HepG2 (cell line): ENCODE measurements around the gene PAK1IP1. TPM values are rescaled to one million over a fixed set of nuclear protein-coding genes. Genes with fewer than 3 reads are reported as not detected.

Experiments used
- ATF7 ChIP-seq, 2 experiments: fragments of 450-650 bp in 1 of 2; sonication (generic) in 1 of 2; formaldehyde crosslinking in 1 of 2; IDR thresholded peaks; 2 replicates each; pipeline versions ENCODE4 v1.4.0 to v1.6.1; 2016 to 2020; ENCODE audit warnings: antibody characterized with exemption in 1 of 2, mild to moderate bottlenecking in 1 of 2, missing genetic modification reagents in 1 of 2
- CENPX ChIP-seq: sonication (generic); formaldehyde crosslinking; IDR thresholded peaks from 2 replicates; pipeline ENCODE4 v1.9.0; 2021; ENCODE audit warnings: mild to moderate bottlenecking, missing genetic modification reagents, moderate library complexity
- EEA1 ChIP-seq: sonication (generic); formaldehyde crosslinking; IDR thresholded peaks from 2 replicates; pipeline ENCODE4 v1.5.1; 2020; ENCODE audit warnings: mild to moderate bottlenecking, missing genetic modification reagents, borderline replicate concordance
- FOXA1 ChIP-seq, 2 experiments: fragments of 450-650 bp in 1 of 2; sonication (generic) in 1 of 2; formaldehyde crosslinking in 1 of 2; IDR thresholded peaks; 2 replicates each; pipeline versions ENCODE4 v1.4.0 to v1.6.1; 2016 to 2020; ENCODE audit warnings: missing genetic modification reagents in 1 of 2
- ISL2 ChIP-seq: sonication (generic); formaldehyde crosslinking; IDR thresholded peaks from 2 replicates; pipeline ENCODE4 v1.5.0; 2020; ENCODE audit warnings: missing genetic modification reagents
- KDM5A ChIP-seq: fragments of 200-600 bp; sonication (generic); IDR thresholded peaks from 2 replicates; pipeline ENCODE4 v1.7.0; 2018; ENCODE audit warnings: antibody characterized with exemption, mild to moderate bottlenecking, low read length, borderline replicate concordance
- MLLT10 ChIP-seq: sonication (generic); formaldehyde crosslinking; IDR thresholded peaks from 2 replicates; pipeline ENCODE4 v1.4.0; 2020; ENCODE audit warnings: missing genetic modification reagents
- REXO4 ChIP-seq: sonication (generic); formaldehyde crosslinking; IDR thresholded peaks from 2 replicates; pipeline ENCODE4 v1.8.0; 2022; ENCODE audit warnings: missing genetic modification reagents, mild to moderate bottlenecking, borderline replicate concordance
- RORA ChIP-seq: sonication (generic); formaldehyde crosslinking; IDR thresholded peaks from 2 replicates; pipeline ENCODE4 v1.5.0; 2020; ENCODE audit warnings: mild to moderate bottlenecking, missing genetic modification reagents, moderate library complexity
- SP5 ChIP-seq: IDR thresholded peaks from 2 replicates; pipeline ENCODE4 v1.6.1; 2016; ENCODE audit warnings: low read depth, borderline replicate concordance
- ZNF431 ChIP-seq: sonication (generic); formaldehyde crosslinking; IDR thresholded peaks from 2 replicates; pipeline ENCODE4 v1.9.0; 2022; ENCODE audit warnings: missing genetic modification reagents, low read depth, mild to moderate bottlenecking, borderline replicate concordance
- ZNF441 ChIP-seq: sonication (generic); formaldehyde crosslinking; IDR thresholded peaks from 2 replicates; pipeline ENCODE4 v1.7.0; 2021; ENCODE audit warnings: missing genetic modification reagents, borderline replicate concordance
- ZNF543 ChIP-seq: sonication (generic); formaldehyde crosslinking; IDR thresholded peaks from 2 replicates; pipeline ENCODE4 v1.4.0; 2020; ENCODE audit warnings: mild to moderate bottlenecking, missing genetic modification reagents
- ZNF558 ChIP-seq: sonication (generic); formaldehyde crosslinking; IDR thresholded peaks from 2 replicates; pipeline ENCODE4 v1.9.0; 2022; ENCODE audit warnings: mild to moderate bottlenecking, missing genetic modification reagents, borderline replicate concordance
- ZNF567 ChIP-seq: sonication (generic); formaldehyde crosslinking; IDR thresholded peaks from 2 replicates; pipeline ENCODE4 v1.8.1; 2023; ENCODE audit warnings: mild to moderate bottlenecking, missing genetic modification reagents, borderline replicate concordance
- ZNF770 ChIP-seq: sonication (generic); formaldehyde crosslinking; IDR thresholded peaks from 2 replicates; pipeline ENCODE4 v1.5.0; 2020; ENCODE audit warnings: mild to moderate bottlenecking, missing genetic modification reagents
- ZNF773 ChIP-seq: sonication (generic); formaldehyde crosslinking; IDR thresholded peaks from 2 replicates; pipeline ENCODE4 v1.4.0; 2020; ENCODE audit warnings: missing genetic modification reagents, borderline replicate concordance
- polyA plus RNA-seq, 8 experiments: library from polyadenylated mRNA; depleted of rRNA in 3 of 8; stranded (reverse) in 7 of 8; unstranded in 1 of 8; fragments of >200 nt; fragmentation: Illumina TruSeq in 4 of 8; extraction: Trizol in 4 of 8; gene quantifications; 2 replicates each; pipeline versions ENCODE4 v1.2.1 to v1.2.3, GENCODE V29; 2011 to 2016; ENCODE audit warnings: low read depth in 4 of 8, missing spikeins in 1 of 8, mixed read lengths in 1 of 8; ENCODE audit not compliant: insufficient read depth in 1 of 8
- total RNA-seq, 5 experiments: library from RNA; depleted of rRNA; stranded (reverse); fragments of >200 nt; fragmentation: Illumina TruSeq; extraction: Trizol; gene quantifications; 2 replicates each; pipeline ENCODE4 v1.2.3, GENCODE V29; 2016; ENCODE audit warnings: low read depth in 1 of 5
- TF ChIP-seq, protein P1 (sequence below): sonication (generic); formaldehyde crosslinking; IDR thresholded peaks from 2 replicates; pipeline ENCODE4 v1.4.0; 2020; ENCODE audit warnings: missing genetic modification reagents
- TF ChIP-seq, protein P2 (sequence below): sonication (generic); formaldehyde crosslinking; IDR thresholded peaks from 2 replicates; pipeline ENCODE4 v1.9.0; 2021; ENCODE audit warnings: mild to moderate bottlenecking, missing genetic modification reagents

The PAK1IP1 gene
- total and polyA plus RNA-seq, 2 of the 13 experiments (the other 11 are each of a cell fraction or from before 2014, with no cell fraction given), result 23.4 to 66.2 TPM

DNA sequence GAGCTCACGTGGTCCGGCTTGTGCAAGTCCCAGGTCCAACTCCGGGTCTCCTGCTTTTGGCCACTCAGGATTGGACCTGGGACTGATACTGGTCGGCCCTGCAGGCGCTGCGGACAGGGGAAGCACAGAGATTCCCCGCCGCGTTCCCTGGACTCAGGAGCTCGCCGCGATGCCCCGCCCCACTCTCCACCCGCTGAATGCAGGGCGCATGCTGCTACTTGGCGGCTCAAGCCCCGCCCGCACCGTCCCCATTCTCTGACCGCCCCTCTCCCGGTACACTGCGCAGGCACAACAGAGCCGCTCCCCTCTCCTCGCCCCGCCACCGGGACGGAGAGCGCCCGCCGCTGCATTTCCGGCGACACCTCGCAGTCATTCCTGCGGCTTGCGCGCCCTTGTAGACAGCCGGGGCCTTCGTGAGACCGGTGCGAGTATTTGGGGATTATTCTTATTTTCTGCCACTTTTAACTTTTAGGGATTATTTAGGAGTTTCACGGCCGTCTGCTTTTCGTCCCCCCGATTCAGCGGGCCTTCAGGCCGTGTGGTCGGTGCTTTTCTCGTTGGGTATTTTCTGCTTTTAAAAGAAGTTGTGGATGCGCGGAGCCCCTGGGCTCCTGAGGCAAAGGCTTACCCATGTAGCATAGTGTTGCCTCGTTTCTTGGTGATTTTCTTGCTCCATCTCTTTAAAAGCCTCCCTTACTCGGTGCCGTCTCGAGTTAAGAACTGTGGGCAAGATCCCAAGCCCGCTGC lies 28.2 kb downstream of the PAK1IP1 start, which contains the start of gene TMEM14C (continued):
- TF ChIP-seq ZNF770, result peak; percentile 86
- TF ChIP-seq ISL2 (CRISPR knock-in tag), result peak; percentile 77
- no peak for TF ChIP-seq CENPX (CRISPR knock-in tag)
- TF ChIP-seq, protein P1, sequence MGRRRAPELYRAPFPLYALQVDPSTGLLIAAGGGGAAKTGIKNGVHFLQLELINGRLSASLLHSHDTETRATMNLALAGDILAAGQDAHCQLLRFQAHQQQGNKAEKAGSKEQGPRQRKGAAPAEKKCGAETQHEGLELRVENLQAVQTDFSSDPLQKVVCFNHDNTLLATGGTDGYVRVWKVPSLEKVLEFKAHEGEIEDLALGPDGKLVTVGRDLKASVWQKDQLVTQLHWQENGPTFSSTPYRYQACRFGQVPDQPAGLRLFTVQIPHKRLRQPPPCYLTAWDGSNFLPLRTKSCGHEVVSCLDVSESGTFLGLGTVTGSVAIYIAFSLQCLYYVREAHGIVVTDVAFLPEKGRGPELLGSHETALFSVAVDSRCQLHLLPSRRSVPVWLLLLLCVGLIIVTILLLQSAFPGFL (CRISPR knock-in tag), result no peak
- peak; percentile 89 for TF ChIP-seq ZNF567
- TF ChIP-seq, protein P2, sequence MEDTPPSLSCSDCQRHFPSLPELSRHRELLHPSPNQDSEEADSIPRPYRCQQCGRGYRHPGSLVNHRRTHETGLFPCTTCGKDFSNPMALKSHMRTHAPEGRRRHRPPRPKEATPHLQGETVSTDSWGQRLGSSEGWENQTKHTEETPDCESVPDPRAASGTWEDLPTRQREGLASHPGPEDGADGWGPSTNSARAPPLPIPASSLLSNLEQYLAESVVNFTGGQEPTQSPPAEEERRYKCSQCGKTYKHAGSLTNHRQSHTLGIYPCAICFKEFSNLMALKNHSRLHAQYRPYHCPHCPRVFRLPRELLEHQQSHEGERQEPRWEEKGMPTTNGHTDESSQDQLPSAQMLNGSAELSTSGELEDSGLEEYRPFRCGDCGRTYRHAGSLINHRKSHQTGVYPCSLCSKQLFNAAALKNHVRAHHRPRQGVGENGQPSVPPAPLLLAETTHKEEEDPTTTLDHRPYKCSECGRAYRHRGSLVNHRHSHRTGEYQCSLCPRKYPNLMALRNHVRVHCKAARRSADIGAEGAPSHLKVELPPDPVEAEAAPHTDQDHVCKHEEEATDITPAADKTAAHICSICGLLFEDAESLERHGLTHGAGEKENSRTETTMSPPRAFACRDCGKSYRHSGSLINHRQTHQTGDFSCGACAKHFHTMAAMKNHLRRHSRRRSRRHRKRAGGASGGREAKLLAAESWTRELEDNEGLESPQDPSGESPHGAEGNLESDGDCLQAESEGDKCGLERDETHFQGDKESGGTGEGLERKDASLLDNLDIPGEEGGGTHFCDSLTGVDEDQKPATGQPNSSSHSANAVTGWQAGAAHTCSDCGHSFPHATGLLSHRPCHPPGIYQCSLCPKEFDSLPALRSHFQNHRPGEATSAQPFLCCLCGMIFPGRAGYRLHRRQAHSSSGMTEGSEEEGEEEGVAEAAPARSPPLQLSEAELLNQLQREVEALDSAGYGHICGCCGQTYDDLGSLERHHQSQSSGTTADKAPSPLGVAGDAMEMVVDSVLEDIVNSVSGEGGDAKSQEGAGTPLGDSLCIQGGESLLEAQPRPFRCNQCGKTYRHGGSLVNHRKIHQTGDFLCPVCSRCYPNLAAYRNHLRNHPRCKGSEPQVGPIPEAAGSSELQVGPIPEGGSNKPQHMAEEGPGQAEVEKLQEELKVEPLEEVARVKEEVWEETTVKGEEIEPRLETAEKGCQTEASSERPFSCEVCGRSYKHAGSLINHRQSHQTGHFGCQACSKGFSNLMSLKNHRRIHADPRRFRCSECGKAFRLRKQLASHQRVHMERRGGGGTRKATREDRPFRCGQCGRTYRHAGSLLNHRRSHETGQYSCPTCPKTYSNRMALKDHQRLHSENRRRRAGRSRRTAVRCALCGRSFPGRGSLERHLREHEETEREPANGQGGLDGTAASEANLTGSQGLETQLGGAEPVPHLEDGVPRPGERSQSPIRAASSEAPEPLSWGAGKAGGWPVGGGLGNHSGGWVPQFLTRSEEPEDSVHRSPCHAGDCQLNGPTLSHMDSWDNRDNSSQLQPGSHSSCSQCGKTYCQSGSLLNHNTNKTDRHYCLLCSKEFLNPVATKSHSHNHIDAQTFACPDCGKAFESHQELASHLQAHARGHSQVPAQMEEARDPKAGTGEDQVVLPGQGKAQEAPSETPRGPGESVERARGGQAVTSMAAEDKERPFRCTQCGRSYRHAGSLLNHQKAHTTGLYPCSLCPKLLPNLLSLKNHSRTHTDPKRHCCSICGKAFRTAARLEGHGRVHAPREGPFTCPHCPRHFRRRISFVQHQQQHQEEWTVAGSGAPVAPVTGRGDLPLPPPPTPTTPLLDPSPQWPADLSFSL, result no peak; the same call in 1 of the 2 replicates
- peak; percentile 54; the same call in 1 of the 2 replicates for TF ChIP-seq ZNF773 (CRISPR knock-in tag)
- no peak for TF ChIP-seq ATF7 (IDR thresholded peaks at IDR 0.05)
- TF ChIP-seq ATF7 (CRISPR knock-in tag; IDR thresholded peaks at IDR 0.05), result peak; percentile 93
- no peak for TF ChIP-seq RORA (CRISPR knock-in tag)
- peak; percentile 96 for TF ChIP-seq SP5 (CRISPR knock-in tag)
- peak; percentile 98 for TF ChIP-seq ZNF543 (CRISPR knock-in tag)
- 0 out of 2 replicates have a peak, but pooled peaks have one; percentile 76 for TF ChIP-seq EEA1
- peak; percentile 81 for TF ChIP-seq ZNF431 (CRISPR knock-in tag)
- TF ChIP-seq MLLT10 (CRISPR knock-in tag), result no peak
- TF ChIP-seq REXO4 (CRISPR knock-in tag), result no peak
- TF ChIP-seq ZNF558 (CRISPR knock-in tag), result no peak
- no peak for TF ChIP-seq FOXA1 (IDR thresholded peaks at IDR 0.05)
- TF ChIP-seq FOXA1 (CRISPR knock-in tag; IDR thresholded peaks at IDR 0.05), result peak; percentile 59; the same call in 1 of the 2 replicates
- TF ChIP-seq KDM5A, result peak; percentile 86; the same call in 1 of the 2 replicates
- peak; percentile 82; the same call in 1 of the 2 replicates for TF ChIP-seq ZNF441 (CRISPR knock-in tag)
